HG03439 (cell line): Measurements from ENCODE around the gene PHKG1.
"Not testable (repeated sequence)": the region's sequence is repeated elsewhere in the genome, so short reads cannot be mapped to it uniquely, and the experiment has no call there.

ENCODE experiments used
- ATAC-seq: cut with Tn5 transposase; IDR thresholded peaks from one replicate; pipeline ENCODE4 v1.9.1; 2021; ENCODE audit warnings: mild to moderate bottlenecking, moderate library complexity; ENCODE audit not compliant: unreplicated experiment

PHKG1 gene

GRCh38 chr7:56083150-56083785 lies 9.5 kb downstream of the PHKG1 start:
- no peak for ATAC-seq

- ATAC-seq, result no peak
Measured at GRCh38 chr7:56081626-56082340, 11.0 kb downstream of the PHKG1 start.

- not testable (repeated sequence) for ATAC-seq
Measured at GRCh38 chr7:56080726-56081435, 11.9 kb downstream of the PHKG1 start.

- ATAC-seq, result no peak
Measured at GRCh38 chr7:56079450-56080185, 13.1 kb downstream of the PHKG1 start.

GRCh38 chr7:56078196-56078595 lies 14.6 kb downstream of the PHKG1 start:
- ATAC-seq, result no peak

GRCh38 chr7:56077681-56078080 lies 15.1 kb downstream of the PHKG1 start:
- ATAC-seq, result no peak

GRCh38 chr7:56074371-56074791 lies 18.4 kb downstream of the PHKG1 start:
- peak; percentile 87 for ATAC-seq

GRCh38 chr7:56066376-56066775 lies 26.4 kb downstream of the PHKG1 start:
- not testable (repeated sequence) for ATAC-seq

- peak; percentile 91 for ATAC-seq
Measured at GRCh38 chr7:56063882-56064625, 28.7 kb downstream of the PHKG1 start, which contains the start of gene SUMF2. TSS of gene SUMF2 (plus strand) at chr7:56064286. CDS start at chr7:56064312, 26 bp downstream.

- no peak for ATAC-seq
Measured at GRCh38 chr7:56063500-56063881, 29.3 kb downstream of the PHKG1 start.

- no peak for ATAC-seq
Measured at GRCh38 chr7:56062382-56062781, 30.4 kb downstream of the PHKG1 start.

- no peak for ATAC-seq
Measured at GRCh38 chr7:56053993-56054392, 38.8 kb downstream of the PHKG1 start.

GRCh38 chr7:56053379-56053778 lies 39.4 kb downstream of the PHKG1 start:
- no peak for ATAC-seq

GRCh38 chr7:56051339-56052191 lies 41.2 kb downstream of the PHKG1 start, which contains the start of the genes CCT6A and PSPH:
TSS of gene CCT6A (plus strand) at chr7:56051765. CDS start at chr7:56051849, 84 bp downstream.
TSS of gene PSPH (minus strand) at chr7:56051444. CDS start at chr7:56021212, 30,232 bp downstream.
- ATAC-seq, result peak; percentile 96

GRCh38 chr7:56051053-56051338 lies 41.8 kb downstream of the PHKG1 start:
- no peak for ATAC-seq

- not testable (repeated sequence) for ATAC-seq
Measured at GRCh38 chr7:56048763-56049162, 44.0 kb downstream of the PHKG1 start.

- ATAC-seq, result no peak
Measured at GRCh38 chr7:56048245-56048644, 44.5 kb downstream of the PHKG1 start.

GRCh38 chr7:56047446-56048116 lies 45.2 kb downstream of the PHKG1 start:
- not testable (repeated sequence) for ATAC-seq
